HepG2 (cell line): ENCODE results near the gene DMAP1. TPM values are rescaled to one million over a fixed set of nuclear protein-coding genes. Genes with fewer than 3 reads are reported as not detected.

Experiments used
- ATAC-seq: fragments of 200-7000 bp; cut with Tn5 transposase; 3 replicates; pipeline ENCODE4 v1.9.1; 2020; ENCODE audit warnings: mild to moderate bottlenecking, moderate library complexity
- BruUV-seq: library from RNA; stranded (reverse); fragments of 400-500 nt; replicated peaks from 2 replicates; lab custom pipeline; 2021; lab: Mats Ljungman, UMichigan
- CTCF ChIA-PET: fragments of 300-600 bp; formaldehyde crosslinking; extraction: SDS; loops from one replicate; lab custom pipeline; 2021; ENCODE audit warnings: low total read pairs, inconsistent platforms, low intra/inter-chr PET ratio; lab: Yijun Ruan, JAX
- POLR2A ChIA-PET: fragments of 350-600 bp; sonication (Branson Sonifier 250); formaldehyde crosslinking; loops from one replicate; lab custom pipeline; 2020; ENCODE audit warnings: antibody characterized with exemption, inconsistent platforms; lab: Yijun Ruan, JAX
- DNase-seq: peaks from one replicate; pipeline ENCODE4 v3.0.0-alpha.2; 2015; ENCODE audit warnings: low spot score
- FAIRE-seq: peaks from 3 replicates; lab custom pipeline; 2011; peaks lifted over from hg19 to GRCh38; lab: Jason Lieb, UNC
- H2AFZ ChIP-seq: one replicate; pipeline ENCODE4 v1.6.1; 2011; ENCODE audit warnings: low read length, inconsistent platforms
- H3K27ac ChIP-seq: fragments of 300-600 bp; 3 replicates; pipeline ENCODE4 v1.8.0; 2011; ENCODE audit warnings: mixed run types, mild to moderate bottlenecking, mixed read lengths, low read length, inconsistent platforms; ENCODE audit not compliant: insufficient read depth; ENCODE audit errors: extremely low read length
- H3K27me3 ChIP-seq, 2 experiments: fragments of 200-600 bp in 1 of 2; 2 replicates in 1 of 2; 3 replicates in 1 of 2; pipeline versions ENCODE4 v1.6.0 to v1.8.0; 2011; ENCODE audit warnings: low read length in 2 of 2, mild to moderate bottlenecking in 2 of 2, moderate library complexity in 2 of 2, inconsistent platforms in 1 of 2; ENCODE audit not compliant: insufficient read depth in 2 of 2, control insufficient read depth in 1 of 2
- H3K36me3 ChIP-seq, 2 experiments: fragments of 200-600 bp in 1 of 2; replicated peaks in 1 of 2; 2 replicates in 1 of 2; 3 replicates in 1 of 2; pipeline versions ENCODE4 v1.5.1 to v1.8.0; 2011; ENCODE audit warnings: low read length in 2 of 2, inconsistent platforms in 1 of 2; ENCODE audit not compliant: insufficient read depth in 2 of 2, control insufficient read depth in 1 of 2
- H3K4me1 ChIP-seq: 2 replicates; pipeline ENCODE4 v1.5.1; 2012; ENCODE audit warnings: low read length, inconsistent platforms; ENCODE audit not compliant: insufficient read depth
- H3K4me2 ChIP-seq: 2 replicates; pipeline ENCODE4 v1.6.0; 2011; ENCODE audit warnings: low read depth, low read length, inconsistent platforms
- H3K4me3 ChIP-seq, 3 experiments: fragments of 200-600 bp in 1 of 3; sonication (generic), shearing (Covaris generic) in 1 of 3; replicated peaks in 1 of 3; 2 replicates each; pipeline ENCODE4 v1.5.1; 2011 to 2016; ENCODE audit warnings: low read length in 3 of 3, inconsistent platforms in 2 of 3, low read depth in 2 of 3, mild to moderate bottlenecking in 2 of 3, control low read depth in 1 of 3, mixed read lengths in 1 of 3; ENCODE audit not compliant: insufficient read depth in 1 of 3
- H3K79me2 ChIP-seq: one replicate; pipeline ENCODE4 v1.6.1; 2011; ENCODE audit warnings: low read length, inconsistent platforms; ENCODE audit not compliant: insufficient read depth
- H3K9ac ChIP-seq: 2 replicates; pipeline ENCODE4 v1.6.0; 2011; ENCODE audit warnings: mild to moderate bottlenecking, low read depth, low read length, inconsistent platforms; ENCODE audit not compliant: insufficient read depth
- H3K9me3 ChIP-seq: 2 replicates; pipeline ENCODE4 v1.5.1; 2012; ENCODE audit warnings: mild to moderate bottlenecking, low read length
- H4K20me1 ChIP-seq: 2 replicates; pipeline ENCODE4 v1.6.0; 2011; ENCODE audit warnings: inconsistent platforms, mild to moderate bottlenecking, low read length, moderate library complexity; ENCODE audit not compliant: insufficient read depth
- GTF2F1 ChIP-seq: fragments of 150-350 bp; IDR thresholded peaks from 2 replicates; pipeline ENCODE4 v1.6.1; 2014; ENCODE audit warnings: low read length
- MLLT10 ChIP-seq: sonication (generic); formaldehyde crosslinking; IDR thresholded peaks from 2 replicates; pipeline ENCODE4 v1.4.0; 2020; ENCODE audit warnings: missing genetic modification reagents
- ZBTB1 ChIP-seq: sonication (generic); formaldehyde crosslinking; IDR thresholded peaks from 2 replicates; pipeline ENCODE4 v1.4.0; 2020; ENCODE audit warnings: missing genetic modification reagents, borderline replicate concordance
- ZNF256 ChIP-seq: sonication (generic); formaldehyde crosslinking; conservative IDR thresholded peaks from 2 replicates; pipeline ENCODE4 v1.4.0; 2020; ENCODE audit warnings: missing genetic modification reagents
- ZNF530 ChIP-seq: sonication (generic); formaldehyde crosslinking; IDR thresholded peaks from 2 replicates; pipeline ENCODE4 v1.5.0; 2020; ENCODE audit warnings: low read depth, mild to moderate bottlenecking, missing genetic modification reagents
- ZNF652 ChIP-seq: IDR thresholded peaks from 2 replicates; pipeline ENCODE4 v1.6.1; 2016; ENCODE audit warnings: low read depth, borderline replicate concordance
- ZNF781 ChIP-seq: sonication (generic); formaldehyde crosslinking; IDR thresholded peaks from 2 replicates; pipeline ENCODE4 v1.5.1; 2020; ENCODE audit warnings: borderline replicate concordance, mild to moderate bottlenecking, missing genetic modification reagents; ENCODE audit errors: not compliant biosample characterization
- ZNF83 ChIP-seq: sonication (generic); formaldehyde crosslinking; IDR thresholded peaks from 2 replicates; pipeline ENCODE4 v1.4.0; 2020; ENCODE audit warnings: missing genetic modification reagents, mild to moderate bottlenecking, borderline replicate concordance
- WGBS: methylation state at CpG from one replicate; pipeline ENCODE4 v1.1.6; 2017; ENCODE audit warnings: low lambda C conversion rate; 5-methylcytosine and 5-hydroxymethylcytosine counted together
- in situ Hi-C: cut with HindIII; loops from 2 replicates; pipeline ENCODE4 v1.10.0; 2017; ENCODE audit warnings: low pct_unique_long_range_greater_than_20kb; ENCODE audit not compliant: extremely low pct_ligation_motif_present
- intact Hi-C: fragments of 100-400 bp; cut with micrococcal nuclease; formaldehyde crosslinking; loops from one replicate; pipeline ENCODE4 v1.10.0; 2022; ENCODE audit not compliant: unreplicated experiment
- polyA plus RNA-seq, 8 experiments: library from polyadenylated mRNA; depleted of rRNA in 3 of 8; stranded (reverse) in 7 of 8; unstranded in 1 of 8; fragments of >200 nt; fragmentation: Illumina TruSeq in 4 of 8; extraction: Trizol in 4 of 8; gene quantifications; 2 replicates each; pipeline versions ENCODE4 v1.2.1 to v1.2.3, GENCODE V29; 2011 to 2016; ENCODE audit warnings: low read depth in 4 of 8, missing spikeins in 1 of 8, mixed read lengths in 1 of 8; ENCODE audit not compliant: insufficient read depth in 1 of 8
- total RNA-seq, 5 experiments: library from RNA; depleted of rRNA; stranded (reverse); fragments of >200 nt; fragmentation: Illumina TruSeq; extraction: Trizol; gene quantifications; 2 replicates each; pipeline ENCODE4 v1.2.3, GENCODE V29; 2016; ENCODE audit warnings: low read depth in 1 of 5
- TF ChIP-seq, protein P1 (sequence below), 2 experiments: IDR thresholded peaks; 2 replicates each; pipeline ENCODE4 v1.6.1; 2011 to 2012; ENCODE audit warnings: low read length in 2 of 2, borderline replicate concordance in 1 of 2, low read depth in 1 of 2, mild to moderate bottlenecking in 1 of 2, moderate library complexity in 1 of 2
- TF ChIP-seq, protein P2 (sequence below): sonication (generic); formaldehyde crosslinking; IDR thresholded peaks from 2 replicates; pipeline ENCODE4 v1.5.0; 2020; ENCODE audit warnings: missing genetic modification reagents, mild to moderate bottlenecking, borderline replicate concordance

The DMAP1 gene
- total and polyA plus RNA-seq, 2 of the 13 experiments (the other 11 are each of a cell fraction or from before 2014, with no cell fraction given), result 17.6 to 32.7 TPM

DNA sequence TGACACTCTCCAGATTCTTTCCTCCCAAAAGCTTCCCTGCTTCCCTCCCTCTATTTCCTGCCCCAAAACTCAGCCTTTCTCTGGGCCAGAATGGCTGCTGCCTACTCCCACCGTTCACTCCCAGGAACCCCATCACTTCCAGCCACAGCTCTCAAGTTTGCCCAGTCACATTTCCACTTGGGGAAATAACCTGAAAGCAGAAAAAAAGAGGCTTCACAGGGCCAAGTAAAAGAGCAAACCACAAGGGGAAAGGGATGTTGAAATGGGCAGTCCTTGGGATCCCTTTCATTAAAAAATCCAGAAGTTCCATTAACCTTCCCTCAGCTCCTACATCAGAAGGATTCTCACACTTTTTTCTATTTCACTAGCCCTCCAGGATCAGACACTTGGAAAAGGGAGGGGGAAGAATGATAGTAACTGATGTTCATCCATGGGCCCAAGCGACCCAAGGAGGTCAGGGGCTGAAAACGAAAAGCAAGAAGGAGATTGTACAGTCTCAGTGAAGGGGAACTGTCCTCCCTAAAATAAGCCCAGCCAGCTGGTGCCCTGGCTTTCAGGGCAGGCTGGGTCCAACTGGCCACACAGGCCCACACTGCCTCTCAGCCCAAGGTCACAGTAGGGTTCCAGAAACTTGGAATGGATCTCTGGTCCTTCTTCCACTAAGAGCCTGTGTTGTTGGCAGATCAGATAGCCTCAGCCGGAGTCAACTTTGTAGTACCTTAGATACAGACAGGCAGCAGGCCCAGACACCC, 49.7 kb downstream of the DMAP1 start:
- Histone ChIP-seq H3K4me2 (no peak overlapping the region), H3K27me3 (no peaks in the 10 kb centered on the region), H2AFZ (no peak overlapping the region), H3K27ac (no peak overlapping the region), H3K4me3 (no peak overlapping the region), H3K79me2 (no peaks in the 10 kb centered on the region), H3K9ac (no peak overlapping the region), H3K9me3 (no peaks in the 10 kb centered on the region), H3K4me1 (0 out of 2 replicates have a peak, but pooled peaks cover 8% of the 10 kb centered on the region), H3K36me3 (no peaks in the 10 kb centered on the region; a peak in 1 of 5 replicates), H4K20me1 (no peaks in the 10 kb centered on the region)
- FAIRE-seq (no peak), DNase-seq (no peak), ATAC-seq (no peak)
- no peak for TF ChIP-seq ZNF781
- in situ Hi-C loops, result no loop called here
- ChIA-PET POLR2A (no interaction called here), CTCF (no interaction called here)
- 92% methylated on average over 4 of the region's 4 CpGs for WGBS
- intact Hi-C loops, result no loop called here
- no TSS peak for BruUV-seq

DNA sequence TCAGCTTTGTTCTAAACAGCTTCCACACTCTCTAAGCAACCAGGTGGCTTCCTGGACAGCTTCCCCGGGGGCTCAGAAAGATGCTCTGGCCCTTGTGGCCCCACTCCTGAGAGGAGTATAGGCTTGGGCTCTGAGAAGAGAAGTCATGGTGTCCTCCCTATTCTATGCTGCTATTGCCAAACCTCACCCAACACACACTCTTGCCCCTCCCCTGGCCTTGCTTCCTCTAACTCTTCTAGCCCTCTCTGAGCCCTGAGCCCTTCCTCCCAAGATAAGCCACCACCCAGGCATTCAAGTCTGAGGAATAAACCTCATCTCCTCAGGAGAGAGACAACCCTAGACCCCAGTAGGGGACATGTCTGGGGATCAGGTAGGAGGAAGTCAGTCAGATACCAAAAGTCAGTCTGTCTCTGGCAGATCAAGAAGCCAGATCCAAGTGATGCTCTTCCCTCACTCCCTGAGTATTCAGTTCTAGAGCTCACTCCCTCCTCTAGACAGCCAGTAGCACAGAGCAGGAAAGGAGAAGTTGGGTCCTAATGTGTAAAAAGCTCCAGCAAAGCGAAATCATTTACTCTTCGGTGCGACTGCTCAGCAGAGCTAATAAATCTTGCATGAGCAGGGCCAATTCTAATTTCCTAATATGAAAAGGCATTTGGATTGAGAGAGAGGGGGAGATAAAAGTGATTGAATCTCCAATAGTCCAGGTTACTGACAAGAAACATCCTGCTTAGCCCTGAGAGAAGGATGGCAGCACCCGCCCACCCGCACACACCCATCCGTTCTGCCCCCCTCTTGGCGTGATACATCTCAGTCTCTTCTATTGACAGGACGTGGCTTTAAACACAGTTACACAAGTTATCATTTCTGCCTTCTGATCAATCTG, 50.5 kb downstream of the DMAP1 start:
- H3K9me3 ChIP-seq, result no peaks in the 10 kb centered on the region
- H3K4me1 ChIP-seq, result 0 out of 2 replicates have a peak, but pooled peaks cover 8% of the 10 kb centered on the region
- no peak overlapping the region for H3K27ac ChIP-seq
- intact Hi-C loops (no loop called here), in situ Hi-C loops (no loop called here)
- H3K4me2 ChIP-seq, result no peak overlapping the region
- no peaks in the 10 kb centered on the region for H3K79me2 ChIP-seq
- FAIRE-seq (no peak), DNase-seq (no peak), ATAC-seq (no peak)
- BruUV-seq, result no TSS peak
- ChIA-PET POLR2A (no interaction called here), CTCF (no interaction called here)
- no peak overlapping the region for H3K9ac ChIP-seq
- H4K20me1 ChIP-seq, result no peaks in the 10 kb centered on the region
- no peaks in the 10 kb centered on the region for H3K27me3 ChIP-seq
- WGBS, result 97% methylated on average over 8 of the region's 9 CpGs
- H3K36me3 ChIP-seq, result no peaks in the 10 kb centered on the region; a peak in 1 of 5 replicates
- no peak overlapping the region for H3K4me3 ChIP-seq
- H2AFZ ChIP-seq, result no peak overlapping the region
- TF ChIP-seq GTF2F1 (no peak), ZBTB1 (CRISPR knock-in tag) (no peak), ZNF83 (CRISPR knock-in tag) (no peak), MLLT10 (no peak), ZNF652 (no peak), ZNF530 (CRISPR knock-in tag) (no peak), ZNF256 (no peak)
- TF ChIP-seq, protein P1, sequence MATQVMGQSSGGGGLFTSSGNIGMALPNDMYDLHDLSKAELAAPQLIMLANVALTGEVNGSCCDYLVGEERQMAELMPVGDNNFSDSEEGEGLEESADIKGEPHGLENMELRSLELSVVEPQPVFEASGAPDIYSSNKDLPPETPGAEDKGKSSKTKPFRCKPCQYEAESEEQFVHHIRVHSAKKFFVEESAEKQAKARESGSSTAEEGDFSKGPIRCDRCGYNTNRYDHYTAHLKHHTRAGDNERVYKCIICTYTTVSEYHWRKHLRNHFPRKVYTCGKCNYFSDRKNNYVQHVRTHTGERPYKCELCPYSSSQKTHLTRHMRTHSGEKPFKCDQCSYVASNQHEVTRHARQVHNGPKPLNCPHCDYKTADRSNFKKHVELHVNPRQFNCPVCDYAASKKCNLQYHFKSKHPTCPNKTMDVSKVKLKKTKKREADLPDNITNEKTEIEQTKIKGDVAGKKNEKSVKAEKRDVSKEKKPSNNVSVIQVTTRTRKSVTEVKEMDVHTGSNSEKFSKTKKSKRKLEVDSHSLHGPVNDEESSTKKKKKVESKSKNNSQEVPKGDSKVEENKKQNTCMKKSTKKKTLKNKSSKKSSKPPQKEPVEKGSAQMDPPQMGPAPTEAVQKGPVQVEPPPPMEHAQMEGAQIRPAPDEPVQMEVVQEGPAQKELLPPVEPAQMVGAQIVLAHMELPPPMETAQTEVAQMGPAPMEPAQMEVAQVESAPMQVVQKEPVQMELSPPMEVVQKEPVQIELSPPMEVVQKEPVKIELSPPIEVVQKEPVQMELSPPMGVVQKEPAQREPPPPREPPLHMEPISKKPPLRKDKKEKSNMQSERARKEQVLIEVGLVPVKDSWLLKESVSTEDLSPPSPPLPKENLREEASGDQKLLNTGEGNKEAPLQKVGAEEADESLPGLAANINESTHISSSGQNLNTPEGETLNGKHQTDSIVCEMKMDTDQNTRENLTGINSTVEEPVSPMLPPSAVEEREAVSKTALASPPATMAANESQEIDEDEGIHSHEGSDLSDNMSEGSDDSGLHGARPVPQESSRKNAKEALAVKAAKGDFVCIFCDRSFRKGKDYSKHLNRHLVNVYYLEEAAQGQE (IDR thresholded peaks at IDR 0.05; ENCODE audit: borderline replicate concordance in 1 of 2, low read depth in 1 of 2, low read length in 2 of 2), result no peak
- TF ChIP-seq, protein P2, sequence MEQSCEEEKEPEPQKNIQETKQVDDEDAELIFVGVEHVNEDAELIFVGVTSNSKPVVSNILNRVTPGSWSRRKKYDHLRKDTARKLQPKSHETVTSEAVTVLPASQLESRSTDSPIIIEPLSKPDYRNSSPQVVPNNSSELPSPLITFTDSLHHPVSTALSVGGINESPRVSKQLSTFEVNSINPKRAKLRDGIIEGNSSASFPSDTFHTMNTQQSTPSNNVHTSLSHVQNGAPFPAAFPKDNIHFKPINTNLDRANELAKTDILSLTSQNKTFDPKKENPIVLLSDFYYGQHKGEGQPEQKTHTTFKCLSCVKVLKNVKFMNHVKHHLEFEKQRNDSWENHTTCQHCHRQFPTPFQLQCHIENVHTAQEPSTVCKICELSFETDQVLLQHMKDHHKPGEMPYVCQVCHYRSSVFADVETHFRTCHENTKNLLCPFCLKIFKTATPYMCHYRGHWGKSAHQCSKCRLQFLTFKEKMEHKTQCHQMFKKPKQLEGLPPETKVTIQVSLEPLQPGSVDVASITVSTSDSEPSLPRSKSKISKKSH, result no peak
